ENCODE measurements around the gene SHROOM3.
"Not testable (repeated sequence)": the region's sequence is repeated elsewhere in the genome, so short reads cannot be mapped to it uniquely, and the experiment has no call there.

SHROOM3 gene

DNA sequence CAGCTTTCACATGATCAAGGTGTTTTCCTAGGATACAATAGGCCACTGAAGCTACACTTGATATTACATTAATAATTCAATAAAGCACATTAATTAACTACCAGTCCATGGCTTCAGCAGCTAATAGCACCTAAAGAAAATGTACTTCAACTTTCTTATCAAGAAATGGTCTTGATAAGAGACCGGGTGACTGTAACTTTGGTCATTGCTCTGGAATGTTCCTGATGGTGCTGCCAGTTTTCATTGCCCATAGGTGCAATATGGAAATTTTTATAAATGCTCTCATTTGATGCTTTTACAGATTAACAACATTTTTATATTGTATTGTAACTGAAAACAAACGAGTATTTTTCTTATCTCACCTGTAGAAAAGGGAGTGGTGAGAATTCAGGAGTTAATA, 165.4 kb downstream of the SHROOM3 start:
- no peak for DNase-seq

DNA sequence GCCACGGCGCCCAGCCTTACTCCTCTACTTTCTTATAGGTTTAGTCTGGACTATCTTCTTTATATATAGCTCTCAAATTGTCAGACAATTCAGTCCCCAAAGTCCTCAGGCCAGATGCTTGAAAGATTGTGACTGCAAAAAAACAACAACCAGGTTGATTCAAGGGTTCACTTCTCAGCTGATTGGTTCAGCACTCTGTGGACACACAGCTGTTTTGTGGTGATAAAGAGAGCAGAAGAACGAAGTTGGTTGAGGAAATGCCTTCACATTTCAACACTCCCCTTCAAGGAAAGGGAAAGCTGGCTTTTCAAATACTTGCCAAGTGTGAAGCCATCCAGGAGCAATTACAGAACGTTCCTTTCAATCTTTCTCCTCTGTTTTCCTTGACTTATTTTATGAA, 166.8 kb downstream of the SHROOM3 start:
- DNase-seq = no peak

DNA sequence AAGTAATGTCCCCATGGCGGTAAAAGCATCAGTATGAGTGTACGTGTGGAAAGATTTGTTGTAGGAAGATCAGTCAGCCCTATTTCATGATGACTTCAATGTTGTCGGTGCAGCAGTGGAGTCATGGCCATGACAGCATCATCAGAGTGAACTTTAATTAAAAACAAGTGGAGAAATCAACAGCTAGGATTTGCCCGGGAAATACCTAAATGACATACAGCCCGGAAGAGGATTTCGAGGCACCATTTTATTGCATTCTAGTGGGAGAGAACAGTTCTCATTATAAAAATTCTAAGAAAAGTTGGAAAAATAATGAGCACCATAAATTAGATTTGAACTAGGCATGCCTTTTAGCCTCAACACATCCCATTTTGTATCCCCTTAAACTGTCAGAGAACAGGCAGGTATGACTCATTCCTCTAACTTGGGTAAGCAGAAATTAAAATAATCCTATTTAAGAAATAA, 170.1 kb downstream of the SHROOM3 start:
- DNase-seq = no peak

DNA sequence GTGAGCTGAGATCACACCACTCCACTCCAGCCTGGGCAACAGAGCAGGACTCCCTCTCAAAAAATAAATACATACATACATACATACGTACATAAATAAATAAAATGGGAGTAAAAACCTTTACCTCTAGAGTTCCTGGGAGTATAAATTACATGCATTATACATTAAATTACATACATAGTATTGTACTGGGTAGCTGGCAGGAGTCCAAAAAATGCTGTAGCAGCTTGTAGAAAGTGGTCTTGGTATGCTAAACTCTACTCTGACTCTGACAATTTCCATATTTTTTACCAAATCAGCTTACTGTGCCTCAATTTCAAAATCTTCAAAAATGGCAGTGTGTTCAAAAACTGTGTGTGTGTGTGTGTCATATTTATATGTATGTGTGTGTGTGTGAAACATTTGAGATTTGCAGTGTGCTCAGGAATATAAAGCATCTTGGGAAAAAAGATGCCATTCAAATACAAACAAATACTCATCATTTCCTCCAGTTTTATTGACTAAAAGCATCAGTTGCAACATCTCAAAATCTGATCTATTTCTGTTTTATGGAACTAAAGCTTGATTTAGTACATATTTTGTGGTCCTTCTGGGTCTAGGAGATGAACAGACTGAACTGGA, 171.7 kb downstream of the SHROOM3 start:
- peak; percentile 17 for DNase-seq

DNA sequence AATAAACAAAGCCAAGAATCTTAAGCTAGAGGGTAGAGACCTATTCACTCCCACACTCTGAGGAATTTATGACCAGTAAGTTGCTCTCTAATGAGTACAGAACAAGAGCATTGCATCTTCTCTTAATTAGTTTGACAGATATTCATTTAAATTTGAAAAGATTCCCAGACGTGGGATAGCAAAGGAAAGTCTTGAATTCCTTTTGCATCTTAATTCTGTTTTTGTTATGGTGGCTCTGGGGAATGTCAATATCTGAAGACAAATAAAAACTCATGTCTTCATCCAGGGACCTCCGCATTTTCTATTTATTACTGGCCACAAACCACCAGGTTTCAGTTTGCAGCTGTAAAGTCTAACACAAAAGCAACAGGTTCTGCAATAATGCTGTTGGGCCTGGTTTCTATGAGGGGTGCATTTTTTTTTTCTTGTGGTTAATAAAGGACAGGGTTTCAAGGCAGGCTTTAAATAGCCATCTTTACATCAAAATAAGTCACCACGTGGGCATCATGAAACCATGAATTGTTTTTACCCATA, 172.3 kb downstream of the SHROOM3 start:
- no peak for DNase-seq

DNA sequence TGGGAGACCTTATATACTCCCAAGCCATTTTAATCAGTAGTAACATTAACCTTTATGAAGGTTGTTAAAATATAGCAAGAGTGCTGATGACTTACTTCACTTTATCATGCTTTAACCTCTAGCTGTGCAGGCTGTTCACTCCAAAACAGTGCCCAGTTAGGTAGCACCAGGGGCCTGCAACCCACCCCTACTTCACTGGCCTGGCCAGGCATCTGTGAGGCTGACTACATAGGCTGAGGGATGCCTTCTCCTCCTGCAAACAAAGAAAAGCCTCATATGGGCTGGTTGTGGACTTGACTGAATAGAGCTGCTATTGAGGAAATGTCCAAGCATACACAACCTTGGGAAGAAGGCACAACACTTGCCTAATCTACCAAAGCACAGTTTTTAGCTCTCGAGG, 172.8 kb downstream of the SHROOM3 start:
- no peak for DNase-seq

DNA sequence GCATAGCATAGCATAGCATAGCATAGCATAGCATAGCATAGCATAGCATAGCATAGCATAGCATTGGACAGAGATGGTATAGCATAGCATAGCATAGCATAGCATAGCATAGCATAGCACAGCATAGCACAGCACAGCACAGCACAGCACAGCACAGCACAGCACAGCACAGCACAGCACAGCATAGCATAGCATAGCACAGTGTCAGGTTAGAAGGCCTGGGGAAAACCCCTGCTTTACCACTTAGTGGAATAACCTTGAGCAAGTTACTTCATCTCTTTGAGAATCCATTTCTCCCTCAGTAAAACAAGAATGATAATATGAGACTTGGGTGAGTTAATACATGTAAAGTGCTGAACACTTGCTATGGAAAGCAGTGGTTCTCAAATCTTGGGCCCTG, 173.5 kb downstream of the SHROOM3 start:
- DNase-seq = not testable (repeated sequence)

DNA sequence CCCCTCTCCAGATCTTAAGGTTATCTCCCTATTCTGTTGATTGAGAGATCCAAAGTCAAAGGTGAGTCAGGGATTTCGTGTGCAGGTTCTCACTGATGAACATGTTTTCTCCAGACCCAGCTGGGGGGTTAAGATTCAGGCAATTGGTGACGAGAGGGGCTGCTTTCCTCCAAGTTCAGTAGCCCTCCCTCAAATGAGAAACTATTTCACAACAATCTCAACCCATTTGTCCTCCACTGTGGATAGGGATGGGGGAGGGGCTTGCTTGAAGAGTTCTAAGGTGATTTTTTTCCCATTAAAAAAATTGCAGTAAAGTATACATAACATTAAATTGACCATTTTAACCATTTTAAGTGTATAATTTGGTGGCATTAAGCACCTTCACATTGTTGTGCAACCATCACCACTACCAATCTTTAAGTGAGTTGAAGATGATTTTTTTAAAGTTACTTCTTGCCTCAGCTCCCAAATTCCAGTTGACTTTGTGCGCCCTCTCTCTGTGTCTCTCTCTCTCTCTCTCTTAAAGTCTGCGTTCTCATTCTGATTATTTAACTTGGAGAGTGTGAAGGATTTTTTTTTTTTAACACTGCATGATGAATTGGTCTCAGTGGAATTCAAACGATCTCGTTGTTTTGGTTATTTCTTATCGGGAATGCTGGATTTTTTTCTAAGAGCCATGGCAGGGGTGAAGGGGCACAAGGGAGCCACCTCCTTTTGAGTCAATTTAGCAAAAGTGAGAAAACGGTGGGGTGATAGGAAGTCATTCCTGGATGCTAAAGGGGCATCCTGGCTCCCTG, 175.9 kb downstream of the SHROOM3 start:
- no peak for DNase-seq

DNA sequence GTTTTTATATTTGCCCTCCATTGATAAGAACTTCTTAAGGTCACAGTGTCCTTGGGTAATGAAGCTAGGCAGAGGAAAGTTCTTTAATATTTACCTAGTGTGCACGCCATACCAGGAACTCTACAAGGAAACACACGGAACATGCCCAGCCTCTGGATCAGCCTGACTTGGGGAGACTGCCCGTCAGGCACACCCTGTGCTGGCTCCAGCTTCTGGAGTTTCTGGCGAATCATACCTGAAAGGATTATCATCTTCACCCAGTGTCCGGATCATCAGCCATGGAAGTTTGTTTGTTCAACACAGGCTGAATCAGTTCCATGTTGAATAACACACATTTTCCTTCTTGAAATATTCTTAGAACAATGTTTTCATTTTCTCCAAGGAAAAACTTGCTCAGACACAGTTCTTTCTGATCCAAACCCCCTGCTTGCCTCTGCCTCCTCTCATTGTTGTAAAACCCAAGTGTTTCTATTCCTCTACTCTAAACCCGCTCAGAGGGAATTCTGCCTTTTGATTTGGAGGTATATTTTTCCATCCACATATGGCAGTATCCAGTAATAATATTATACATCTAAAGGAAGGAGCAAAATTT, 176.7 kb downstream of the SHROOM3 start:
- DNase-seq = no peak

DNA sequence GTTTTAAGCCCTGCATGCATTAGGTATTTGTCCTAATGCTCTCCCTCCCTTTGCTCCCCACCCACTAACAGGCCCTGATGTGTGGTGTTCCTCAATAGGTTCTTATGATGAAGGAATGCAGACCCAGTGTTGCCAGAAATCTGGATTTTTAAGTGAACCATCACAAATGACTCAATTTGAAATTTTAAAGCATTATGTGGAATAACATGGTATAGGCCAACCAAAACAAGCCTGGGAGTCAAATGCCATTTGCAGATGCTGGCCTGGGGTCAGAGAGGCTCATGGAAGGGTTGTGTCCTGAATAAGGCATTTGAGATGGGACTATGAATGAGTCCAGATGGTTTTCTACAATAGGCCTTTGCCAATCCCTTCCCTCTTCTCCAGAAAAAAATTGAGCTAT, 179.6 kb downstream of the SHROOM3 start:
- DNase-seq = no peak

DNA sequence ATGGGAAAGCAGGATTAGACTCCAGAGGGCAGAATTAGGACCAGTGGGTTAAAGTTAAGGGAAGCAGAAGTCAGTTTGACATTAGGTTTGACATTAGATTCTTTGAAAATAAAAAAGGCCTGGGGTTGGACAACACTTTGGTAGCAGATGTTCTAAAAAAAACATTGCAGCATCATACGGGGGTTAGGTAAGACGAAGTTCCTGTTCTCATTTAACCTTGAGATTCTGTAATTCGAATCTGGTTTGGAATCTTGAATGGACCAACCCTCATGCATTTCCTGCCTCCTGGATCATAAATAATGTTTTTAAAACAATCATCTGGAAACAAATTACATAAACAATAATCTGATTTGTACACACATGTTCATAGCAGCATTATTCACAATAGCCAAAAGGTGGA, 181.0 kb downstream of the SHROOM3 start:
- DNase-seq = no peak

DNA sequence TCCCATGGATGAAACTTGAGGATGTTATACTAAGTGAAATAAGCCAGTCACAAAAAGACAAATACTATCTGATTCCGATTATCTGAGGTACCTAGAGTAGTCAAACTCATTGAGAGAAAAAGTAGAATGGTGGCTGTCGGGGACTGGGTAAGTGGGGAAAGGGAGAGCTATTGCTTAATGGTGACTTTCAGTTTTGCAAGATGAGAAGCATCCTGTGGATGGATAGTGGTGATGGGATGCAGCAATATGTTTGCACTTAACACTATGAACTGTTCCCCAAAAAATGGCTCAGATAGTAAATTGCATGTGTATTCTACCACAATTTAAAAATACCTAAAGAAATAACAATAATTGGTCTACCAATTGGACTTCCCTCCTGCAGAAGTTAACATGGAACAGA, 181.5 kb downstream of the SHROOM3 start:
- DNase-seq = no peak

DNA sequence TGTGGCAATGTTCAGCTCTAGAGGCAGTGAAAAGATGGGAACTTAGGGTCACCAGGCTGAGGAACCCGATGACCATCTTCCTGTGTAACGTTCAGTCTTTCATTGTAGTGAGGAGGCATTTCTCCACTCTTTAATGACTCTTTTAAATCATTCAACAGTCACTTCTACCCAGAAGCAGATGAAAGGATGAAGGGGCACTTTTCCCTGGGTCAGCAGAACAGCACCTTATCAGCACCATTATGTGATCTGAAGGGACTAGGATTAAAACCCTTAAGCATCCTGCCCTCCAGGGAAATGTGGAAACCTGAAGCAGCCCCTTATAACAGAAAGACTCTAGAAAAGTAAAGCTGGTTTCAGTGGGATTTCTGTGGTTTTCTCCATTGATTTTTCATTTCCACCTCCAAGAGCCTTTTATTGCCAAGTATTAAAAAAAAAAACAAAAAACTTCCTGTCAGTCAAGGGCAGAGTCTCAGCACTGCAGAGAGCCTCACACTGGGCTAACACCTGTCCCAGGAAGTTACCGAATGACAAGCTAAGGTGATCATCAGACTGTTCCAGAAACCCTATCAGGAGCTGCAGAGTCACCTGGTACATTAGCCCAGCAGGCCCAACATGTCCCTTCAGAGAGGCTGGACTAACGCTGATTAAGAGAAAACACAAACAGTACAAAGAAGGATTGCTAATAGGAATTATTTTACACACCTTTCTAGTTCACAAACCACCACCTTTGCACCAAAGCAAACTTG, 185.9 kb downstream of the SHROOM3 start:
- peak; percentile 44 for DNase-seq

DNA sequence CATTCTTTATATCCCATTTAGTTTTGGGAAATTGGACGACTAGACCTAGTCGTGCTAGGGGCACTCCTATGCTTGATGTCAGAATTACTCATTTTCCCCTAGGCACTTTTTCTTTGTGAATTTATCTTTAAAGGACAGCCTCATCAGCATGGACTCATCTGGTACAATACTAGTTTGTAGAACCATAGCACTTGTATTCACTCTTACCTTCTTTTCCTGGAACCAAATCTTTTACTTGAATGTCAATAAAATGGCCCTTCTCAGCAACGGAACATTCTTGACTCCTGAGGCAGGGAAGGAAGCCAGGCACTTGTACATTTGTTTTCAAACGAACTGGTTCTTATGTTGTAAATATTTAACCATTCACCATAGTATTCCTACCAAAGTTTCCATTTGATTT, 187.1 kb downstream of the SHROOM3 start:
- no peak for DNase-seq

DNA sequence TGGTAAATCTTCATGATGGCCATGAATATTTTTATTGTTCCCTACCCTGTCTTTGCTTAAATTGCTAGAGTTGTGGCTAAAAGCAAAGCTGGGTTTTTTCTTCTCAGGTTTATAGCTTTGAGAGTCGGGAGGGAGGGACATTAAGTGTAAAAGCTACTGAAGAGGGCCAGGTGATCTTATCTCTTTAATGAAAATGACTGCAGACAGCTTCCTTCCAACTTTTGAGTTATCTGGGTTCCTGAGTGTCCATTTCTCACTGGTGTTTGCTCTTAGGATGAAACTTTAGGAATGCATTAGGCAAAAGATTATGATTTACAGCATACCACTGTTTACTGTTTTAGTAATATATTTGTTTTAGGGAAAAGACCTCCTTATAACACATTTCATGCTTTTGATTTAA, 187.7 kb downstream of the SHROOM3 start:
- no peak for DNase-seq

DNA sequence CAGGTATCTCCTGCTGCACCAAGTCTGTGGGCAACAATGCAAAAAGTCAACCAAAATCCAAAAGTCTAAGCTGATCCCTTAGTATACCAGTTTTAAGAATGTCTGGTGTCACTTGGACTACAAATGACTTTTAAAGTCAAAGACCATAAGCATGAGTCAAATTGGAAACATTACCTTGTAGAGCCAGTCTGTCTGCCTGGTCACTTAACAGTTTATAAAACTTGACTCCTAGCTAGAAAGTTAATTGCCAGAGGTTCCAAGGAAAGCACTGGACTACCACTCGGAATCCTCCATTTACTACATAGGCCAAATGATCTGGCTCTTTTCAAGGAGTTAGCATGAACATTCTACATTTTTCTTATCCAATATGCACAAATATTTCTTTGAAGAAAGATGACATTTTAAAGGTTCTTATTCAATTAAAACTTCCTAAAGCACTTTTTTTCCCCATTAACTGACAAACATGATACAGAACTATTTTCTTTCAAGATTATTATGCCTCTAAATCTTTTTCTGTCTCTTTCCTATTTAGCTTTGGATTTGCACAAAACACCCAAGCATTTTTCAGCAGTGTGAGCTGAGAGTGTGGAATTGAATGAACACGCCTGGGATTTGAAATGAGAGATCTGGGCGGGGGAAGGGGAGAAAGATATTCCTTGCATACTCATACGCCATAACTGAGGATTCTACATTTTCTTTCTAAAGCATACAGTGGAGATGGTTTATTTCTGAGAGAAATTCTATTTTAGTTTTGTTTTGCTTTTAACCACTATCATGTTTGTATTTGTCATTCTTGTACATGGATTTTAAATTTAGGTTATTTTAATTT, 188.4 kb downstream of the SHROOM3 start:
- no peak for DNase-seq

DNA sequence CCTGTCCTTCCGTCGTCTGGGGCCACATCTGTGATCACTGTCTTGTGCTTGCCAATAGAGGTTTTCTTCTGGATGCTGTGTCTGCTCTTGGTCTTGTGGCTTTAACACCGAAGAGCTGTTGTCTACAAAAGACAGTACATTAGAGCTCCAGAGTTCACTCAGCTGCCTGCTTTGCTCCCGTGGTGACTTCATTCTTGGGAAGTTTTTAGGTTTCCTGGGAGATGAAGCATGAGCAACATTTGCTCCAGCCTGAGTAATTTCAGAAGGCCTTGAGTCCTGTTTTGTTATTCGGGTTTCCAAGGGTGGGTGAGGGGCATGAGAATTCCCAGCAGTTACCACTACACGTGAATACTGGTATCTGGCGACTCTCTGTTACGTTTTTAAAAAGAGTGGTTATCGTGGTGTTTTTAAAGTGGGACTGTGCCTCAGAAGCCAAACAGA, 189.2 kb downstream of the SHROOM3 start:
- DNase-seq = no peak

DNA sequence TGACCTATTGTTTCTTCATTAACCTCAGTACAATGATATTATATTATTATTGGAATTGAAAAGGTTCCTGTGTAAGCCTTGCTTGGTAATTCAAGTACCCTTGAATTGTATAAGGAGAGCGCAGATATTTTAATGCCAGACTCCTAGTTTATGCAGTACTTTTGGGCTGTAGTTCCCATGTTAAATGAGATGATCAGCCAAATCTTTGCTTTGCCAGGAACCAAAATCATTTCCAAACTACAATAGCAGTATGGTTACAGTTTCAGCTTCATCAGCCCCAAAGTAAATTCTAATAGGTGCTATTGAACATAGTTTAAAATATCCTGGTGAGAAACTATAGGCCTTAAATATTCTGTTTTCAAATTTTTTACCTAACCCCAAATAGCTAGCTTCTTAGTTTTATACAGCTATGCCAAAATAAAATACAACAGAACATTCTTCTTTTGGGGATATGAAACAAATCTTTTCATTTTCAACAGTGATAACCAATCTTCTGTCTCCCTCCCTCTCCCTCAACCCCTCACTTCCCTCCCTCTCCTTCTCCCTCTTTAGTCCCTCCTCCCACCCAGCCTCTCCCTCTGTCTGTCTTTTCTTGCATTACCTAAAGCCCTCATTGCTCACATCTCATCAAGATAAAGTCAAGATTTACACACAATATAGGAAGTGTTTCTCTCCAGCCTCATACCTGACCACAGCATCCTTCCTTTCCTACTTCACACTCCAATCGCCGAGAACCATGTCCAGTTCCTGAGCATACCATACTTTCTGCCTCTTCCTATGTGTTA, 190.1 kb downstream of the SHROOM3 start:
- DNase-seq = no peak

DNA sequence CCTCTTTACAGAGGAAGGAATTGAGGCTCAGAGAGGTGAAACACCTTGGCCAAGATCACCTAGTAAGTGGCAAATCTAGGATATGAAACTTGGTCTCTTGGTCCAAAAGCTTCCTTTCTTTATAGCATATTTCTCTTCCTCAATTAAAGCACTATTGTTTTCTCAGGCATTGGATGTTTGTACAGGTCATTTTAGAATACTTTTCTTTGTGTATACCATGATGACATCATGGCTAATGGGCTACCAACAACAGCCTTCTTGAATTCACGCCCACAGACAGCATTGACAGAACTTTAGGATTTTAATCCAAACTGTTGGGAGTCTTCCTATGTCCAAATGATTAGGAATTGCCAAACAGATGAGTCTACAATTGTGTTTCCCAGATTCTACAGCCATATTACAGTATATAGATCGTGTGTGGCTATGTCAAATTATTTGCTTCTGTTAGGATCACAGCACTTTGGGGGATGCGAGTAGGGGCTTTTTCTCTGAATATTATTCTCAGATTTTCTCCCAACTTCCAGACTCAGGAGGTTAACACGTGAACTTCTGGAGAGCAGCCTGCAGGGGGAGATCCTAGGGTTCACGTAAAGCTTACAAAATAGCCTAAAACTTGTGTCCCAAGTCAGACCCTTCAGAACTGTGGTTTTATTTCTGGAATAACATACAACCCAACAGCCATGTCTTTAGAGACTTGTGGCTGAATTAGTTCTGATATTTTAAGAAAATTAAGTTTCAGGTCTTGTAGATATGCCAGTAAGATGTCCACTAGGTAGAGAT, 191.8 kb downstream of the SHROOM3 start:
- no peak for DNase-seq

DNA sequence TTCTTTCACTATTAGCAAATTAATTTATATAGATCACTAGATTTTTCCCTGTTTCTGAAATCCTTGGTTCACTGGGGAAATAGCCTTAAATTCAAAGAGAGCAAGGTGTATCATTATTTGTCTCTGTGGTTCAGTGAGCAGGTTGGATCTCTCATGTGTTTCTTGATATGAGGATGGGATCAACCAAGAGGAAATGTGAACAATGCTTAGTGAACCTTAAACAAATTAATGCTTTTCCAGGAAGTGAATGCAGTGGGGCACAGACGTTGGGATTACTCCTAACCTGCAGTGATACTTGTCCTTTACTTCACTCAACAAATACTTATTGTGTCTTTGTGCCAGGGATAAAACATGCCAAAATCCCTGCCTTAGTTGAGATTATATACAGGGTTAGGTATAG, 193.2 kb downstream of the SHROOM3 start:
- no peak for DNase-seq

DNA sequence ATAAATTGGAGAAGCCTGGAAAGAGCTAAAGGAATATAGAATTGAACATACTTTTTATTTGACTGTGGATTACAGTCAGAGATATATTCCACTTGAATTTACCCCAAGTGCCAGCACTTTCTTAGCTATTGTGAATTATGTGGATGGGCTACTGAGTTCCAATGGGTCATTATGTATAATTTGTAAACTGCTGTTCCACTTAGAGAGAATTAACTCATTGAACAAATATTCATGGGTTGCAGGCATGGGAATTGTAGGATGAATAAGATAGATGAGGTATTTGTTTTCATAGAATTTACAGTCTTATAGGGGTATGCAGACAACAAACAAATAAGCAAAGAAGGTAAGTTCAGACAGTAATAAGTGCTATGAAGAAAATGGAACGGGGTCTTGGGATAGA, 195.7 kb downstream of the SHROOM3 start:
- peak; percentile 8 for DNase-seq

Data from NCI-H146 (cell line).